SU-DHL-6 (cell line): ENCODE results near the gene TMEM109.

ENCODE experiments used
- CTCF ChIP-seq: fragments of 200-600 bp; sonication (generic); IDR thresholded peaks from one replicate; pipeline ENCODE4 v1.5.1; 2017; ENCODE audit warnings: antibody characterized with exemption, mild to moderate bottlenecking, low read length, moderate library complexity; ENCODE audit not compliant: insufficient read depth, poor library complexity, severe bottlenecking
- EZH2phosphoT487 ChIP-seq: fragments of 200-600 bp; sonication (generic), shearing (Covaris generic); conservative IDR thresholded peaks from 2 replicates; pipeline ENCODE4 v1.6.1; 2018; ENCODE audit warnings: mild to moderate bottlenecking, antibody characterized with exemption, low read length, moderate library complexity, mixed read lengths

GRCh38 chr11:60875366-60876167 lies 38.4 kb upstream of the TMEM109 start:
- TF ChIP-seq CTCF (no peak), EZH2phosphoT487 (no peak)
